ENCODE data around the gene RASD2.
"Not testable (repeated sequence)": the region's sequence is repeated elsewhere in the genome, so short reads cannot be mapped to it uniquely, and the experiment has no call there.

RASD2 gene

GRCh38 chr22:35540595-35541253 lies at the start of gene RASD2:
RASD2 (plus strand) TSS chr22:35540831; CDS start chr22:35546810, 5,979 bp downstream.
- no peak for DNase-seq (ENCODE audit: low read depth in 2 of 2)

GRCh38 chr22:35491061-35491907 lies 49.3 kb upstream of the RASD2 start:
- not testable (repeated sequence) for DNase-seq (ENCODE audit: low read depth in 2 of 2)

GRCh38 chr22:35491908-35492380 lies 48.7 kb upstream of the RASD2 start:
- DNase-seq (ENCODE audit: low read depth in 2 of 2) = no peak

- DNase-seq (ENCODE audit: low read depth in 2 of 2) = no peak
These were observed 47.6 kb upstream of the RASD2 start for GRCh38 chr22:35493074-35493473.

GRCh38 chr22:35495711-35496110 lies 44.9 kb upstream of the RASD2 start:
- DNase-seq (ENCODE audit: low read depth in 2 of 2) = not testable (repeated sequence)

- DNase-seq (ENCODE audit: low read depth in 2 of 2) = no peak
These were observed 43.8 kb upstream of the RASD2 start for GRCh38 chr22:35496768-35497312.

GRCh38 chr22:35498026-35498800 lies 42.4 kb upstream of the RASD2 start:
- no peak for DNase-seq (ENCODE audit: low read depth in 2 of 2)

GRCh38 chr22:35502836-35503235 lies 37.8 kb upstream of the RASD2 start:
- DNase-seq (ENCODE audit: low read depth in 2 of 2) = no peak

GRCh38 chr22:35505399-35506258 lies 35.0 kb upstream of the RASD2 start:
- DNase-seq (ENCODE audit: low read depth in 2 of 2) = no peak

GRCh38 chr22:35506259-35506570 lies 34.4 kb upstream of the RASD2 start:
- DNase-seq (ENCODE audit: low read depth in 2 of 2) = no peak

- DNase-seq (ENCODE audit: low read depth in 2 of 2) = not testable (repeated sequence)
These were observed 32.8 kb upstream of the RASD2 start for GRCh38 chr22:35507851-35508250.

GRCh38 chr22:35509451-35509850 lies 31.2 kb upstream of the RASD2 start:
- DNase-seq (ENCODE audit: low read depth in 2 of 2) = no peak

- no peak for DNase-seq (ENCODE audit: low read depth in 2 of 2)
These were observed 30.7 kb upstream of the RASD2 start for GRCh38 chr22:35509960-35510359.

- no peak for DNase-seq (ENCODE audit: low read depth in 2 of 2)
These were observed 30.1 kb upstream of the RASD2 start for GRCh38 chr22:35510481-35510934.

GRCh38 chr22:35510951-35511350 lies 29.7 kb upstream of the RASD2 start:
- no peak for DNase-seq (ENCODE audit: low read depth in 2 of 2)

- DNase-seq (ENCODE audit: low read depth in 2 of 2) = no peak
These were observed 26.3 kb upstream of the RASD2 start for GRCh38 chr22:35514366-35514765.

- not testable (repeated sequence) for DNase-seq (ENCODE audit: low read depth in 2 of 2)
These were observed 24.7 kb upstream of the RASD2 start for GRCh38 chr22:35515952-35516351.

GRCh38 chr22:35516723-35517122 lies 23.9 kb upstream of the RASD2 start:
- DNase-seq (ENCODE audit: low read depth in 2 of 2) = no peak

GRCh38 chr22:35517207-35517606 lies 23.4 kb upstream of the RASD2 start:
- DNase-seq (ENCODE audit: low read depth in 2 of 2) = no peak

- DNase-seq (ENCODE audit: low read depth in 2 of 2) = no peak
These were observed 22.7 kb upstream of the RASD2 start for GRCh38 chr22:35517769-35518530.
